ENCODE measurements around the gene TPRG1.

The TPRG1 gene

GRCh38 chr3:189166321-189166720 lies 5.5 kb upstream of the TPRG1 start:
- DNase-seq (ENCODE audit: low read depth) = no peak

- DNase-seq (ENCODE audit: low read depth) = no peak
Observed at GRCh38 chr3:189167027-189167766, 4.6 kb upstream of the TPRG1 start.

- no peak for DNase-seq (ENCODE audit: low read depth)
Observed at GRCh38 chr3:189168711-189169110, 3.1 kb upstream of the TPRG1 start.

GRCh38 chr3:189169728-189170127 lies 2.0 kb upstream of the TPRG1 start:
- no peak for DNase-seq (ENCODE audit: low read depth)

- DNase-seq (ENCODE audit: low read depth) = no peak
Observed at GRCh38 chr3:189170559-189170958, 1.2 kb upstream of the TPRG1 start.

GRCh38 chr3:189172668-189173419 lies 1.1 kb downstream of the TPRG1 start:
- DNase-seq (ENCODE audit: low read depth) = no peak

GRCh38 chr3:189184566-189184965 lies 12.8 kb downstream of the TPRG1 start:
- no peak for DNase-seq (ENCODE audit: low read depth)

GRCh38 chr3:189186101-189186500 lies 14.3 kb downstream of the TPRG1 start:
- DNase-seq (ENCODE audit: low read depth) = peak; percentile 3

- no peak for DNase-seq (ENCODE audit: low read depth)
Observed at GRCh38 chr3:189188466-189188865, 16.7 kb downstream of the TPRG1 start.

- DNase-seq (ENCODE audit: low read depth) = no peak
Observed at GRCh38 chr3:189192725-189193124, 21.0 kb downstream of the TPRG1 start.

- no peak for DNase-seq (ENCODE audit: low read depth)
Observed at GRCh38 chr3:189195302-189195701, 23.5 kb downstream of the TPRG1 start.

- no peak for DNase-seq (ENCODE audit: low read depth)
Observed at GRCh38 chr3:189202106-189202505, 30.3 kb downstream of the TPRG1 start.

GRCh38 chr3:189202583-189202982 lies 30.8 kb downstream of the TPRG1 start:
- no peak for DNase-seq (ENCODE audit: low read depth)

- no peak for DNase-seq (ENCODE audit: low read depth)
Observed at GRCh38 chr3:189204167-189204866, 32.5 kb downstream of the TPRG1 start.

- no peak for DNase-seq (ENCODE audit: low read depth)
Observed at GRCh38 chr3:189204937-189205336, 33.2 kb downstream of the TPRG1 start.

- no peak for DNase-seq (ENCODE audit: low read depth)
Observed at GRCh38 chr3:189210251-189210770, 38.5 kb downstream of the TPRG1 start.

GRCh38 chr3:189212681-189213080 lies 40.9 kb downstream of the TPRG1 start:
- no peak for DNase-seq (ENCODE audit: low read depth)

GRCh38 chr3:189214651-189215050 lies 42.9 kb downstream of the TPRG1 start:
- no peak for DNase-seq (ENCODE audit: low read depth)

- no peak for DNase-seq (ENCODE audit: low read depth)
Observed at GRCh38 chr3:189222927-189223636, 51.3 kb downstream of the TPRG1 start.

- DNase-seq (ENCODE audit: low read depth) = no peak
Observed at GRCh38 chr3:189225431-189225830, 53.7 kb downstream of the TPRG1 start.

GRCh38 chr3:189227249-189227648 lies 55.5 kb downstream of the TPRG1 start:
- no peak for DNase-seq (ENCODE audit: low read depth)

- DNase-seq (ENCODE audit: low read depth) = no peak
Observed at GRCh38 chr3:189229196-189229828, 57.5 kb downstream of the TPRG1 start.

Measured in fibroblast of gingiva (primary cell).